GM23338 (cell line): ENCODE results near the gene NPHP4. TPM values are rescaled to one million over a fixed set of nuclear protein-coding genes. Genes with fewer than 3 reads are reported as not detected.

Experiments
- ATAC-seq: fragments of 200-7000 bp; cut with Tn5 transposase; 3 replicates; pipeline ENCODE4 v1.9.1; 2020
- DNase-seq: peaks from one replicate; pipeline ENCODE4 v3.0.0-alpha.2; 2015; ENCODE audit warnings: low spot score
- H2AFZ ChIP-seq: fragments of 200-600 bp; sonication (generic); 2 replicates; pipeline ENCODE4 v1.8.0; 2016; ENCODE audit warnings: antibody characterized with exemption, mild to moderate bottlenecking, moderate library complexity
- H3F3A ChIP-seq: fragments of 200-600 bp; sonication (generic); replicated peaks from 2 replicates; pipeline ENCODE4 v1.8.0; 2017; ENCODE audit warnings: antibody characterized with exemption, mixed run types, low read depth
- H3K27ac ChIP-seq: fragments of 200-600 bp; sonication (generic); 2 replicates; pipeline ENCODE4 v1.6.1; 2016; ENCODE audit warnings: low read depth
- H3K27me3 ChIP-seq: fragments of 200-600 bp; sonication (generic); 2 replicates; pipeline ENCODE4 v1.8.0; 2016; ENCODE audit warnings: mild to moderate bottlenecking, mixed run types, moderate library complexity; ENCODE audit not compliant: insufficient read depth
- H3K36me3 ChIP-seq: fragments of 200-600 bp; sonication (generic); 2 replicates; pipeline ENCODE4 v1.8.0; 2016; ENCODE audit warnings: mild to moderate bottlenecking; ENCODE audit not compliant: insufficient read depth
- H3K4me1 ChIP-seq: fragments of 200-600 bp; sonication (generic); 2 replicates; pipeline ENCODE4 v1.8.0; 2016; ENCODE audit warnings: mild to moderate bottlenecking, moderate library complexity; ENCODE audit not compliant: insufficient read depth
- H3K4me2 ChIP-seq: fragments of 200-600 bp; sonication (generic); 2 replicates; pipeline ENCODE4 v1.7.1; 2017; ENCODE audit warnings: mixed run types
- H3K4me3 ChIP-seq: fragments of 200-600 bp; sonication (generic); 2 replicates; pipeline ENCODE4 v1.6.1; 2016; ENCODE audit warnings: mixed run types
- H3K79me2 ChIP-seq: fragments of 200-600 bp; sonication (generic); replicated peaks from 2 replicates; pipeline ENCODE4 v1.8.0; 2017; ENCODE audit warnings: mild to moderate bottlenecking; ENCODE audit not compliant: insufficient read depth
- H3K9me2 ChIP-seq: fragments of 200-600 bp; sonication (generic); 2 replicates; pipeline ENCODE4 v1.8.0; 2017; ENCODE audit not compliant: insufficient read depth
- H4K20me1 ChIP-seq: fragments of 200-600 bp; sonication (generic); replicated peaks from 2 replicates; pipeline ENCODE4 v1.8.0; 2017; ENCODE audit warnings: mild to moderate bottlenecking; ENCODE audit not compliant: insufficient read depth
- H3K27ac Mint-ChIP-seq: 2 replicates; pipeline ENCODE4 v1.8.0; 2020; ENCODE audit warnings: inconsistent platforms, mild to moderate bottlenecking, moderate library complexity, mixed read lengths
- H3K27me3 Mint-ChIP-seq: 3 replicates; pipeline ENCODE4 v1.8.0; 2022; ENCODE audit warnings: low read depth, mild to moderate bottlenecking, moderate library complexity, mixed read lengths, inconsistent platforms; ENCODE audit not compliant: insufficient read depth, poor library complexity
- H3K36me3 Mint-ChIP-seq: 3 replicates; pipeline ENCODE4 v1.8.0; 2021; ENCODE audit warnings: low read depth, mild to moderate bottlenecking, inconsistent platforms, moderate library complexity, mixed read lengths
- H3K4me1 Mint-ChIP-seq: 3 replicates; pipeline ENCODE4 v1.8.0; 2020; ENCODE audit warnings: mild to moderate bottlenecking, inconsistent platforms, mixed read lengths
- H3K4me3 Mint-ChIP-seq: 3 replicates; pipeline ENCODE4 v1.8.0; 2021; ENCODE audit warnings: moderate library complexity, mild to moderate bottlenecking, inconsistent platforms, mixed read lengths
- H3K9me3 Mint-ChIP-seq: 3 replicates; pipeline ENCODE4 v1.8.0; 2020; ENCODE audit warnings: moderate library complexity, mild to moderate bottlenecking, inconsistent platforms, mixed read lengths
- EZH2 ChIP-seq: fragments of 200-600 bp; sonication (generic); IDR thresholded peaks from one replicate; pipeline ENCODE4 v1.8.0; 2017; ENCODE audit warnings: antibody characterized with exemption, mild to moderate bottlenecking, low read depth; ENCODE audit not compliant: unreplicated experiment
- EZH2phosphoT487 ChIP-seq: fragments of 200-600 bp; sonication (generic); IDR thresholded peaks from one replicate; pipeline ENCODE4 v1.8.1; 2018; ENCODE audit warnings: antibody characterized with exemption; ENCODE audit not compliant: unreplicated experiment
- JUNB ChIP-seq: IDR thresholded peaks from one replicate; pipeline ENCODE4 v1.6.1; 2016; ENCODE audit warnings: antibody characterized with exemption; ENCODE audit not compliant: unreplicated experiment
- STAT1 ChIP-seq: IDR thresholded peaks from one replicate; pipeline ENCODE4 v1.6.1; 2016; ENCODE audit warnings: antibody characterized with exemption; ENCODE audit not compliant: unreplicated experiment
- polyA plus RNA-seq: library from polyadenylated mRNA; unstranded; fragments of >200 nt; fragmentation: Nextera tagmentation; extraction: Ambion mirVana; gene quantifications from 2 replicates; pipeline ENCODE4 v1.2.1, GENCODE V29; 2016
- total RNA-seq: library from RNA; depleted of rRNA; stranded (reverse); fragments of >200 nt; shearing (Covaris generic); gene quantifications from 2 replicates; pipeline ENCODE4 v1.2.3, GENCODE V29; 2014
- TF ChIP-seq, protein P1 (sequence below): fragments of 250-450 bp; sonication (Bioruptor Pico); IDR thresholded peaks from 2 replicates; pipeline ENCODE4 v1.5.0; 2020; ENCODE audit warnings: mild to moderate bottlenecking, moderate library complexity
- TF ChIP-seq, protein P2 (sequence below): IDR thresholded peaks from 2 replicates; pipeline ENCODE4 v1.6.1; 2016; ENCODE audit warnings: antibody characterized with exemption

Gene NPHP4
- total and polyA plus RNA-seq, 2 experiments from 2014 or later, result 2.5 to 12.4 TPM

DNA sequence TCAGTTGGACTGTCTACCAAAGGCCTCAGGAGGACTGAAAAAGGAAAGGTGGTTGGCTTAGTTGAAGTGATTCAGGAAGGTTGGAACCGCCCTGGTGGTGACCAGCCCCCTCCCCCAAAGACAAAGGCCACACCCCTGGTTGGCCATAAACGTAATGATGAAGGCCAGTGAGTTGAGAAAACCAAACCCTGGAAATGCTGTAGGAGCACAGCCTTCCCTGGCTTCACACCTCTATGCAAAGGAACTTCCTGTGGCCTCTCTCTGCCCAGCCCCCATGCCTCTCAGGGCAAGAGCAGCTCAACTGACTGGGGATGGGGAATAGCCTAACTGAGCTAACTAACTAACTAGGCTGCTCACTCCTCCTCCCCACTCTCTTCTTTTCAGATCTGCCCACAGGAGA, 90.4 kb downstream of the NPHP4 start:
- Mint-ChIP-seq H3K27ac (no peak overlapping the region), H3K9me3 (no peaks in the 10 kb centered on the region), H3K4me1 (peaks cover 30% of the 10 kb centered on the region), H3K36me3 (peaks cover 20% of the 10 kb centered on the region), H3K27me3 (peaks cover 7% of the 10 kb centered on the region), H3K4me3 (no peak overlapping the region)
- DNase-seq (peak; percentile 52), ATAC-seq (peak; percentile 24)
- peak overlapping the region; percentile 53 for H3K4me2 ChIP-seq
- no peaks in the 10 kb centered on the region for H4K20me1 ChIP-seq
- H3K36me3 ChIP-seq, result no peaks in the 10 kb centered on the region
- TF ChIP-seq, protein P1, sequence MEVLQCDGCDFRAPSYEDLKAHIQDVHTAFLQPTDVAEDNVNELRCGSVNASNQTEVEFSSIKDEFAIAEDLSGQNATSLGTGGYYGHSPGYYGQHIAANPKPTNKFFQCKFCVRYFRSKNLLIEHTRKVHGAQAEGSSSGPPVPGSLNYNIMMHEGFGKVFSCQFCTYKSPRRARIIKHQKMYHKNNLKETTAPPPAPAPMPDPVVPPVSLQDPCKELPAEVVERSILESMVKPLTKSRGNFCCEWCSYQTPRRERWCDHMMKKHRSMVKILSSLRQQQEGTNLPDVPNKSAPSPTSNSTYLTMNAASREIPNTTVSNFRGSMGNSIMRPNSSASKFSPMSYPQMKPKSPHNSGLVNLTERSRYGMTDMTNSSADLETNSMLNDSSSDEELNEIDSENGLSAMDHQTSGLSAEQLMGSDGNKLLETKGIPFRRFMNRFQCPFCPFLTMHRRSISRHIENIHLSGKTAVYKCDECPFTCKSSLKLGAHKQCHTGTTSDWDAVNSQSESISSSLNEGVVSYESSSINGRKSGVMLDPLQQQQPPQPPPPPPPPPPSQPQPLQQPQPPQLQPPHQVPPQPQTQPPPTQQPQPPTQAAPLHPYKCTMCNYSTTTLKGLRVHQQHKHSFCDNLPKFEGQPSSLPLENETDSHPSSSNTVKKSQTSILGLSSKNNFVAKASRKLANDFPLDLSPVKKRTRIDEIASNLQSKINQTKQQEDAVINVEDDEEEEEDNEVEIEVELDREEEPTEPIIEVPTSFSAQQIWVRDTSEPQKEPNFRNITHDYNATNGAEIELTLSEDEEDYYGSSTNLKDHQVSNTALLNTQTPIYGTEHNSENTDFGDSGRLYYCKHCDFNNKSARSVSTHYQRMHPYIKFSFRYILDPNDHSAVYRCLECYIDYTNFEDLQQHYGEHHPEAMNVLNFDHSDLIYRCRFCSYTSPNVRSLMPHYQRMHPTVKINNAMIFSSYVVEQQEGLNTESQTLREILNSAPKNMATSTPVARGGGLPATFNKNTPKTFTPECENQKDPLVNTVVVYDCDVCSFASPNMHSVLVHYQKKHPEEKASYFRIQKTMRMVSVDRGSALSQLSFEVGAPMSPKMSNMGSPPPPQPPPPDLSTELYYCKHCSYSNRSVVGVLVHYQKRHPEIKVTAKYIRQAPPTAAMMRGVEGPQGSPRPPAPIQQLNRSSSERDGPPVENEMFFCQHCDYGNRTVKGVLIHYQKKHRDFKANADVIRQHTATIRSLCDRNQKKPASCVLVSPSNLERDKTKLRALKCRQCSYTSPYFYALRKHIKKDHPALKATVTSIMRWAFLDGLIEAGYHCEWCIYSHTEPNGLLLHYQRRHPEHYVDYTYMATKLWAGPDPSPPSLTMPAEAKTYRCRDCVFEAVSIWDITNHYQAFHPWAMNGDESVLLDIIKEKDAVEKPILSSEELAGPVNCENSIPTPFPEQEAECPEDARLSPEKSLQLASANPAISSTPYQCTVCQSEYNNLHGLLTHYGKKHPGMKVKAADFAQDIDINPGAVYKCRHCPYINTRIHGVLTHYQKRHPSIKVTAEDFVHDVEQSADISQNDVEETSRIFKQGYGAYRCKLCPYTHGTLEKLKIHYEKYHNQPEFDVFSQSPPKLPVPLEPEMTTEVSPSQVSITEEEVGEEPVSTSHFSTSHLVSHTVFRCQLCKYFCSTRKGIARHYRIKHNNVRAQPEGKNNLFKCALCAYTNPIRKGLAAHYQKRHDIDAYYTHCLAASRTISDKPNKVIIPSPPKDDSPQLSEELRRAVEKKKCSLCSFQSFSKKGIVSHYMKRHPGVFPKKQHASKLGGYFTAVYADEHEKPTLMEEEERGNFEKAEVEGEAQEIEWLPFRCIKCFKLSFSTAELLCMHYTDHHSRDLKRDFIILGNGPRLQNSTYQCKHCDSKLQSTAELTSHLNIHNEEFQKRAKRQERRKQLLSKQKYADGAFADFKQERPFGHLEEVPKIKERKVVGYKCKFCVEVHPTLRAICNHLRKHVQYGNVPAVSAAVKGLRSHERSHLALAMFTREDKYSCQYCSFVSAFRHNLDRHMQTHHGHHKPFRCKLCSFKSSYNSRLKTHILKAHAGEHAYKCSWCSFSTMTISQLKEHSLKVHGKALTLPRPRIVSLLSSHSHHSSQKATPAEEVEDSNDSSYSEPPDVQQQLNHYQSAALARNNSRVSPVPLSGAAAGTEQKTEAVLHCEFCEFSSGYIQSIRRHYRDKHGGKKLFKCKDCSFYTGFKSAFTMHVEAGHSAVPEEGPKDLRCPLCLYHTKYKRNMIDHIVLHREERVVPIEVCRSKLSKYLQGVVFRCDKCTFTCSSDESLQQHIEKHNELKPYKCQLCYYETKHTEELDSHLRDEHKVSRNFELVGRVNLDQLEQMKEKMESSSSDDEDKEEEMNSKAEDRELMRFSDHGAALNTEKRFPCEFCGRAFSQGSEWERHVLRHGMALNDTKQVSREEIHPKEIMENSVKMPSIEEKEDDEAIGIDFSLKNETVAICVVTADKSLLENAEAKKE, result no peak
- TF ChIP-seq EZH2 (no peak), STAT1 (no peak), EZH2phosphoT487 (no peak), JUNB (no peak)
- TF ChIP-seq, protein P2, sequence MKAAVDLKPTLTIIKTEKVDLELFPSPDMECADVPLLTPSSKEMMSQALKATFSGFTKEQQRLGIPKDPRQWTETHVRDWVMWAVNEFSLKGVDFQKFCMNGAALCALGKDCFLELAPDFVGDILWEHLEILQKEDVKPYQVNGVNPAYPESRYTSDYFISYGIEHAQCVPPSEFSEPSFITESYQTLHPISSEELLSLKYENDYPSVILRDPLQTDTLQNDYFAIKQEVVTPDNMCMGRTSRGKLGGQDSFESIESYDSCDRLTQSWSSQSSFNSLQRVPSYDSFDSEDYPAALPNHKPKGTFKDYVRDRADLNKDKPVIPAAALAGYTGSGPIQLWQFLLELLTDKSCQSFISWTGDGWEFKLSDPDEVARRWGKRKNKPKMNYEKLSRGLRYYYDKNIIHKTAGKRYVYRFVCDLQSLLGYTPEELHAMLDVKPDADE, result no peak
- no peak overlapping the region for H3K27ac ChIP-seq
- no peaks in the 10 kb centered on the region for H3K79me2 ChIP-seq
- H3K4me1 ChIP-seq, result peaks cover 19% of the 10 kb centered on the region
- no peaks in the 10 kb centered on the region for H3K27me3 ChIP-seq
- H2AFZ ChIP-seq, result no peak overlapping the region
- H3F3A ChIP-seq, result no peaks in the 10 kb centered on the region
- H3K4me3 ChIP-seq, result no peak overlapping the region
- H3K9me2 ChIP-seq, result peaks cover 4% of the 10 kb centered on the region; the same call in 1 of the 2 replicates
